Thyroid gland (tissue), 4 donors: ENCODE results near the gene ZIK1. TPM values are rescaled to one million over a fixed set of nuclear protein-coding genes. Genes with fewer than 3 reads are reported as not detected.

Source experiments
- DNase-seq, 2 donors: peaks; one replicate each; pipeline ENCODE4 v3.0.0-alpha.2; 2019
- H3K27ac ChIP-seq, 3 donors: fragments of 200-600 bp; sonication (generic); 1 replicate in 2 of 3; 2 replicates in 1 of 3; pipeline ENCODE4 v1.5.1; 2016 to 2019; ENCODE audit warnings: mild to moderate bottlenecking in 1 of 3, moderate library complexity in 1 of 3
- H3K27me3 ChIP-seq: fragments of 200-600 bp; sonication (generic); one replicate; pipeline ENCODE4 v1.5.1; 2019
- H3K36me3 ChIP-seq, 2 donors: fragments of 200-600 bp; sonication (generic); one replicate each; pipeline ENCODE4 v1.5.1; 2016 to 2019
- H3K4me1 ChIP-seq, 2 donors: fragments of 200-600 bp; sonication (generic); one replicate each; pipeline ENCODE4 v1.5.1; 2017 to 2019
- H3K4me3 ChIP-seq, 3 donors: fragments of 200-600 bp; sonication (generic); replicated peaks in 1 of 3; 1 replicate in 2 of 3; 2 replicates in 1 of 3; pipeline ENCODE4 v1.5.1; 2016; ENCODE audit warnings: mild to moderate bottlenecking in 1 of 3
- H3K9me3 ChIP-seq: fragments of 200-600 bp; sonication (generic); one replicate; pipeline ENCODE4 v1.5.1; 2017
- POLR2A ChIP-seq, 2 donors: fragments of 450-650 bp; IDR thresholded peaks; one replicate each; pipeline ENCODE4 v1.6.1; 2017; ENCODE audit warnings: antibody characterized with exemption in 2 of 2, mild to moderate bottlenecking in 2 of 2, moderate library complexity in 1 of 2
- WGBS, 2 donors: methylation state at CpG; one replicate each; pipeline ENCODE4 v1.1.5; 2017; 5-methylcytosine and 5-hydroxymethylcytosine counted together
- intact Hi-C: fragments of 100-400 bp; cut with DNase I; formaldehyde crosslinking; loops from one replicate; pipeline ENCODE4 v1.15.1; 2023
- total RNA-seq, 4 donors: library from RNA; depleted of rRNA; stranded (reverse); fragments of >200 nt; gene quantifications; one replicate each; pipeline ENCODE4 v1.2.3, GENCODE V29; 2016
- TF ChIP-seq, protein P1 (sequence below), 6 experiments: fragments of 200-600 bp in 3 of 6; fragments of 450-650 bp in 3 of 6; sonication (generic) in 3 of 6; IDR thresholded peaks; one replicate each; pipeline ENCODE4 v1.5.1; 2016 to 2019; ENCODE audit warnings: antibody characterized with exemption in 6 of 6, mild to moderate bottlenecking in 2 of 6, inconsistent platforms in 1 of 6, moderate library complexity in 1 of 6

ZIK1 gene
- total RNA-seq: 10 to 100 TPM in 3 of 4 donors, 1 to 10 TPM in 1; 8.9 to 19.7 (median 13.7) TPM

DNA sequence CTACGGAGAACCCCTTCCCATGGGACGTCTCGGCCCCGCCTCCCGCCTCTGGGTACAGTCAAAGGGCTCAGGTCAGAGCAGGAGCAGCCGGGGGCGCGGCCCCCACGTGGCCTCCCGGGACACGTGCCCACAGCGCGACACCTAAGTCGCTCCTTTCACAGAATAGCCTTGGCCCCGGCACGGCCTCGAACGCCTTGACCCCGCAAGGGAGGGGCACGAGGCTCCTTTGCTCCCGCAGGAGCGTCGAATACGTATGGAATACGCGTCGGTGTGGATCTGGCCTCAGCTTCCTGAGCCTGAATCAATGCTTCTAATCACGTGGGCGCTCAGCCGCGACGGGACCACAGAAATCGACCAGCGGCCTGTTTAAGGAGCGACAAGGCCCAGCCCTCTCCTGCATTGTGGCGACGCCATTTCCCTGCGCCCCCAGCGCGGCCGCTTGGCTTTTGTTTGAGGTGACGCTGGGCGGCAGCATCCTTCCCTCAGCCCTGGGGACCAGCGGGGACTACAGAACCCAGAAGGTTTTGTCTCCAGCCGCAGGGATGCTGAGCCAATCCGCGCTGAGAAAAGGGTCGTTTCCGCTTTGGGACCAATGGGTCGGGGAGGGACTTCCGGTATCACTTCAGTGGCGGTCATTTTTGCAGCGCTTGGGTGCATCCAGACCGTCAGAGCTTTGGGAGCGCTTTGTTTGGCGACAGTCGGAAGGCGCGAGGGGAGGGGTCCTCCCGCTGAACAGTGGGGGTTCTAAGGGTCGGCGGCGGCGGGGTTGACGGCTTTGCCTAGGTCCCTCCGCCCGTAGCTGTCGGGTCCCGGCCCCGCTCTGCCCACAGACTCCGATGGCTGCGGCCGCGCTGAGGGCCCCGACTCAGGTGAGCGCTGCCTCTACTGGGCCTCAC, at the start of gene ZIK1:
Gene ZIK1, plus strand, starts transcription at position 625 of the 896 bp plus-strand sequence. Its CDS starts 212 bp downstream, at position 837.
- Histone ChIP-seq H3K4me1 (peaks cover 13 to 19% of the 10 kb centered on the region in 2 donors), H3K27me3 (no peaks in the 10 kb centered on the region), H3K36me3 (peaks cover 0 to 5% of the 10 kb centered on the region in 2 donors), H3K9me3 (no peaks in the 10 kb centered on the region), H3K27ac (peak within 1 kb of the TSS in 1 of 3 donors; percentile 19), H3K4me3 (peak within 1 kb of the TSS; percentile 11 to 72 (median 63))
- peak; percentile 94 for DNase-seq
- peak in 1 of 2 donors; percentile 51 for TF ChIP-seq POLR2A (IDR thresholded peaks at IDR 0.05)
- TF ChIP-seq, protein P1, sequence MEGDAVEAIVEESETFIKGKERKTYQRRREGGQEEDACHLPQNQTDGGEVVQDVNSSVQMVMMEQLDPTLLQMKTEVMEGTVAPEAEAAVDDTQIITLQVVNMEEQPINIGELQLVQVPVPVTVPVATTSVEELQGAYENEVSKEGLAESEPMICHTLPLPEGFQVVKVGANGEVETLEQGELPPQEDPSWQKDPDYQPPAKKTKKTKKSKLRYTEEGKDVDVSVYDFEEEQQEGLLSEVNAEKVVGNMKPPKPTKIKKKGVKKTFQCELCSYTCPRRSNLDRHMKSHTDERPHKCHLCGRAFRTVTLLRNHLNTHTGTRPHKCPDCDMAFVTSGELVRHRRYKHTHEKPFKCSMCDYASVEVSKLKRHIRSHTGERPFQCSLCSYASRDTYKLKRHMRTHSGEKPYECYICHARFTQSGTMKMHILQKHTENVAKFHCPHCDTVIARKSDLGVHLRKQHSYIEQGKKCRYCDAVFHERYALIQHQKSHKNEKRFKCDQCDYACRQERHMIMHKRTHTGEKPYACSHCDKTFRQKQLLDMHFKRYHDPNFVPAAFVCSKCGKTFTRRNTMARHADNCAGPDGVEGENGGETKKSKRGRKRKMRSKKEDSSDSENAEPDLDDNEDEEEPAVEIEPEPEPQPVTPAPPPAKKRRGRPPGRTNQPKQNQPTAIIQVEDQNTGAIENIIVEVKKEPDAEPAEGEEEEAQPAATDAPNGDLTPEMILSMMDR (IDR thresholded peaks at IDR 0.05): no peak
- intact Hi-C loops: no loop called here
- 2 to 4% methylated on average over 10 to 40 of the region's 76 CpGs for WGBS, 2 donors

DNA sequence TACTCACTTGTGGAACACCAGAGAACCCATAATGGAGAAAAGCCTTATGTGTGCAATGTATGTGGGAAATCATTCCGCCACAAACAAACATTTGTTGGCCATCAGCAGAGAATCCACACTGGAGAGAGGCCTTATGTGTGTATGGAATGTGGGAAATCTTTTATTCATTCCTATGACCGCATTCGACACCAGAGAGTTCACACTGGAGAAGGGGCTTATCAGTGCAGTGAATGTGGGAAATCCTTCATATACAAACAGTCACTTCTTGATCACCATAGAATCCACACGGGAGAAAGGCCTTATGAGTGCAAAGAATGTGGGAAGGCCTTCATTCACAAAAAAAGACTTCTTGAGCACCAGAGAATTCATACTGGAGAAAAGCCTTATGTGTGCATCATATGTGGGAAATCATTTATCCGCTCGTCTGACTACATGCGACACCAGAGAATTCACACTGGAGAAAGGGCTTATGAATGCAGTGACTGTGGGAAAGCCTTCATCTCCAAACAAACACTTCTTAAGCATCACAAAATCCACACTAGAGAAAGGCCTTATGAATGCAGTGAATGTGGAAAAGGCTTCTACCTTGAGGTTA, 45.9 kb upstream of the ZIK1 start:
- WGBS, 2 donors: 95 to 98% methylated on average over 7 of the region's 7 CpGs
- TF ChIP-seq POLR2A (IDR thresholded peaks at IDR 0.05): no peak
- TF ChIP-seq, protein P1 (IDR thresholded peaks at IDR 0.05): no peak
- no peaks in the 10 kb centered on the region for H3K27me3 ChIP-seq
- no peak overlapping the region for H3K4me3 ChIP-seq
- peaks cover 47 to 57% of the 10 kb centered on the region in 2 donors for H3K36me3 ChIP-seq
- DNase-seq: no peak
- intact Hi-C loops: no loop called here
- no peak overlapping the region for H3K27ac ChIP-seq
- no peaks in the 10 kb centered on the region for H3K4me1 ChIP-seq
- H3K9me3 ChIP-seq: peaks cover 4% of the 10 kb centered on the region

GRCh38 chr19:57546513-57546912, 37.4 kb upstream of the ZIK1 start:
- no peak overlapping the region for H3K4me3 ChIP-seq
- H3K27me3 ChIP-seq: no peaks in the 10 kb centered on the region
- H3K27ac ChIP-seq: no peak overlapping the region
- DNase-seq: no peak
- H3K4me1 ChIP-seq: no peaks in the 10 kb centered on the region
- peaks cover 73 to 77% of the 10 kb centered on the region in 2 donors for H3K36me3 ChIP-seq
- 96% methylated on average over 1 of the region's 1 CpG for WGBS, 2 donors
- H3K9me3 ChIP-seq: no peaks in the 10 kb centered on the region
- TF ChIP-seq, protein P1 (IDR thresholded peaks at IDR 0.05): no peak
- no peak for TF ChIP-seq POLR2A (IDR thresholded peaks at IDR 0.05)
- intact Hi-C loops: no loop called here

GRCh38 chr19:57552432-57552831, 31.5 kb upstream of the ZIK1 start:
- no peak overlapping the region for H3K27ac ChIP-seq
- H3K27me3 ChIP-seq: no peaks in the 10 kb centered on the region
- H3K4me3 ChIP-seq: no peak overlapping the region
- no peaks in the 10 kb centered on the region for H3K4me1 ChIP-seq
- WGBS, 2 donors: 97% methylated on average over 2 of the region's 2 CpGs
- no peak for DNase-seq
- intact Hi-C loops: no loop called here
- no peak for TF ChIP-seq POLR2A (IDR thresholded peaks at IDR 0.05)
- TF ChIP-seq, protein P1 (IDR thresholded peaks at IDR 0.05): no peak
- peaks cover 75 to 76% of the 10 kb centered on the region in 2 donors for H3K36me3 ChIP-seq
- no peaks in the 10 kb centered on the region for H3K9me3 ChIP-seq

- H3K9me3 ChIP-seq: no peaks in the 10 kb centered on the region
- DNase-seq: no peak
- peaks cover 28 to 30% of the 10 kb centered on the region in 2 donors for H3K36me3 ChIP-seq
- intact Hi-C loops: no loop called here
- no peak overlapping the region for H3K4me3 ChIP-seq
- H3K4me1 ChIP-seq: peaks cover 9 to 11% of the 10 kb centered on the region in 2 donors
- 67 to 82% methylated on average over 5 of the region's 5 CpGs for WGBS, 2 donors
- no peak overlapping the region for H3K27ac ChIP-seq
- no peaks in the 10 kb centered on the region for H3K27me3 ChIP-seq
- TF ChIP-seq POLR2A (IDR thresholded peaks at IDR 0.05): no peak
- TF ChIP-seq, protein P1 (IDR thresholded peaks at IDR 0.05): no peak
Observed at GRCh38 chr19:57557659-57558058, 26.3 kb upstream of the ZIK1 start.
